ENCODE results near the gene DNAJA3. TPM values are rescaled to one million over a fixed set of nuclear protein-coding genes. Genes with fewer than 3 reads are reported as not detected.

The DNAJA3 gene
- total and polyA plus RNA-seq, 9 of the 15 experiments (the other 6 are each of a cell fraction or from before 2014, with no cell fraction given): 8.1 to 105 (median 79.0) TPM

- Histone ChIP-seq H2AFZ (ENCODE audit: low read depth, low read length) (no peak overlapping the region), H3K36me3 (ENCODE audit: control insufficient read depth, insufficient read depth, low read length) (peaks cover 89% of the 10 kb centered on the region; the same call in 2 of the 3 replicates), H4K20me1 (replicated peaks; ENCODE audit: control insufficient read depth, insufficient read depth, low read length) (peaks cover 32% of the 10 kb centered on the region), H3K4me1 (replicated peaks in 1 of 2; ENCODE audit: control insufficient read depth in 2 of 2, insufficient read depth in 2 of 2, low read length in 2 of 2) (peaks cover 0 to 23% of the 10 kb centered on the region in 2 experiments; a peak in 1 of 5 replicates), H3K27me3 (ENCODE audit: control insufficient read depth in 2 of 2, insufficient read depth in 2 of 2, low read length in 2 of 2) (no peaks in the 10 kb centered on the region), H3K4me2 (ENCODE audit: insufficient read depth, low read length) (no peak overlapping the region), H3K4me3 (no peak overlapping the region), H3K9me3 (replicated peaks; ENCODE audit: control insufficient read depth, insufficient read depth, low read depth, low read length) (no peaks in the 10 kb centered on the region), H3K9ac (ENCODE audit: insufficient read depth in 1 of 2, low read depth in 2 of 2, low read length in 2 of 2) (no peak overlapping the region), H3K27ac (ENCODE audit: extremely low read depth, low read depth, low read length) (no peak overlapping the region), H3K9me1 (ENCODE audit: control insufficient read depth, insufficient read depth, low read length) (no peaks in the 10 kb centered on the region), H3K79me2 (ENCODE audit: control insufficient read depth, insufficient read depth, low read length) (peaks cover 11% of the 10 kb centered on the region)
- in situ Hi-C loops (cut with MboI): no loop called here
- ChIA-PET CTCF (ENCODE audit: low intra/inter-chr PET ratio) (no interaction called here), POLR2A (interaction anchor here (0.7 to 0.8 kb wide), 2 partner anchors 397 to 664 kb away, joined by 3 read pairs; no protein-coding TSS in a partner anchor)
- no TSS peak for BruUV-seq (replicated peaks)
- DNase-seq (ENCODE audit: extremely low read depth in 1 of 4, low spot score in 3 of 4) (no peak), ATAC-seq (no peak), FAIRE-seq (no peak)
- 88% methylated on average over 7 of the region's 10 CpGs for WGBS (ENCODE audit: insufficient coverage, low coverage, missing lambda C conversion rate)
- intact Hi-C loops (cut with micrococcal nuclease): loop anchor here (10.0 kb wide), 2 partner anchors 204 to 424 kb away; no protein-coding TSS in a partner anchor
- TF ChIP-seq JUNB (CRISPR knock-in tag; conservative IDR thresholded peaks at IDR 0.05) (no peak), JUN (IDR thresholded peaks at IDR 0.05; ENCODE audit: borderline replicate concordance, low read depth, low read length) (no peak), JUN (CRISPR knock-in tag; IDR thresholded peaks at IDR 0.05; ENCODE audit: borderline replicate concordance) (no peak), ZNF586 (CRISPR knock-in tag; conservative IDR thresholded peaks at IDR 0.05) (no peak), HNRNPUL1 (IDR thresholded peaks at IDR 0.05; ENCODE audit: low read length) (no peak), SMARCB1 (IDR thresholded peaks at IDR 0.05; ENCODE audit: insufficient read length, low read depth) (no peak), ZNF780A (CRISPR knock-in tag; IDR thresholded peaks at IDR 0.05) (no peak), CXXC5 (CRISPR knock-in tag; IDR thresholded peaks at IDR 0.05) (no peak), TCFL5 (CRISPR knock-in tag; conservative IDR thresholded peaks at IDR 0.05) (no peak), ZNF197 (CRISPR knock-in tag; IDR thresholded peaks at IDR 0.05; ENCODE audit: low read depth) (no peak), YBX1 (IDR thresholded peaks at IDR 0.05) (no peak), CEBPZ (IDR thresholded peaks at IDR 0.05; ENCODE audit: borderline replicate concordance, low read depth, low read length) (no peak), KAT7 (CRISPR knock-in tag; IDR thresholded peaks at IDR 0.05; ENCODE audit: borderline replicate concordance) (no peak), TCF3 (CRISPR knock-in tag; IDR thresholded peaks at IDR 0.05) (no peak), ZNF584 (CRISPR knock-in tag; IDR thresholded peaks at IDR 0.05; ENCODE audit: low read depth) (no peak), ARNT (IDR thresholded peaks at IDR 0.05) (no peak)
- TF ChIP-seq, protein P1, sequence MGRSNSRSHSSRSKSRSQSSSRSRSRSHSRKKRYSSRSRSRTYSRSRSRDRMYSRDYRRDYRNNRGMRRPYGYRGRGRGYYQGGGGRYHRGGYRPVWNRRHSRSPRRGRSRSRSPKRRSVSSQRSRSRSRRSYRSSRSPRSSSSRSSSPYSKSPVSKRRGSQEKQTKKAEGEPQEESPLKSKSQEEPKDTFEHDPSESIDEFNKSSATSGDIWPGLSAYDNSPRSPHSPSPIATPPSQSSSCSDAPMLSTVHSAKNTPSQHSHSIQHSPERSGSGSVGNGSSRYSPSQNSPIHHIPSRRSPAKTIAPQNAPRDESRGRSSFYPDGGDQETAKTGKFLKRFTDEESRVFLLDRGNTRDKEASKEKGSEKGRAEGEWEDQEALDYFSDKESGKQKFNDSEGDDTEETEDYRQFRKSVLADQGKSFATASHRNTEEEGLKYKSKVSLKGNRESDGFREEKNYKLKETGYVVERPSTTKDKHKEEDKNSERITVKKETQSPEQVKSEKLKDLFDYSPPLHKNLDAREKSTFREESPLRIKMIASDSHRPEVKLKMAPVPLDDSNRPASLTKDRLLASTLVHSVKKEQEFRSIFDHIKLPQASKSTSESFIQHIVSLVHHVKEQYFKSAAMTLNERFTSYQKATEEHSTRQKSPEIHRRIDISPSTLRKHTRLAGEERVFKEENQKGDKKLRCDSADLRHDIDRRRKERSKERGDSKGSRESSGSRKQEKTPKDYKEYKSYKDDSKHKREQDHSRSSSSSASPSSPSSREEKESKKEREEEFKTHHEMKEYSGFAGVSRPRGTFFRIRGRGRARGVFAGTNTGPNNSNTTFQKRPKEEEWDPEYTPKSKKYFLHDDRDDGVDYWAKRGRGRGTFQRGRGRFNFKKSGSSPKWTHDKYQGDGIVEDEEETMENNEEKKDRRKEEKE (IDR thresholded peaks at IDR 0.05; ENCODE audit: borderline replicate concordance in 1 of 2, control insufficient read depth in 1 of 2, low read depth in 2 of 2, low read length in 1 of 2): no peak
These were observed 17.4 kb upstream of the DNAJA3 start for GRCh38 chr16:4408323-4408690.
